Hepatic stellate cell (primary cell): ENCODE data around the gene EXOC6B.
"Not testable (repeated sequence)": the region's sequence is repeated elsewhere in the genome, so short reads cannot be mapped to it uniquely, and the experiment has no call there.

Experiments used
- DNase-seq: peaks from one replicate; pipeline ENCODE4 v3.0.0; 2011; ENCODE audit warnings: low spot score

EXOC6B gene

DNA sequence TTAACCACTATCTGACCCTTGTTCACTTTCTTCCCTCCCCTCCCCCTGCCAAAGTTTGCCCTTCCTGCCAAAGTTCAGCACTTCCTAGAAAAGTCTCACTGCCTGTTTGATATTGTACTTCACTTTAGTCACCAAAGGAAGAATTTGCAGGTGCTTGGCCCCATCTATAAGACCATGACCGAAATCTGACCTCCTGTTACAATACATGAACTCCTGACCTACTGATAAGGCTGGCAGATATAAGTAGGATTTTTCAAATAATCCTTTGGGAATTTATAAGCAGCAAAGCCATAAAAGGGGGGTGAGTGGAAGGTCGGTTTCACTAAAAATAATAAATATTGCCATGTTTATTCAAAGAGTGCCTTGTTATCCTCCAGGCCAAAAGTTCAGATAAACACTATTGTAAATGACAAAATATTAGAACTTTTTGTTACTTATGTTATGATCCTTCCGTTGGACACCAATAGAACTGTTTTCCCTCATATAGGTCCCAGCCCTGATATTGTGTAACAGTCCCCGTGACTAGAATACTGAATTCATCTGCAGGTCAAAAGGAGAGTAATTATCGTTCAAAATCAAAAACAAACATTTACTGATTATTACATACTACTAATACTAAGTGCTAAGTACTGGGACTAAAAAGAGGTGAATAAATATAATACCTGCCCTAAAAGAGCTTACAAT is 277.6 kb downstream of the EXOC6B start:
- DNase-seq = no peak

DNA sequence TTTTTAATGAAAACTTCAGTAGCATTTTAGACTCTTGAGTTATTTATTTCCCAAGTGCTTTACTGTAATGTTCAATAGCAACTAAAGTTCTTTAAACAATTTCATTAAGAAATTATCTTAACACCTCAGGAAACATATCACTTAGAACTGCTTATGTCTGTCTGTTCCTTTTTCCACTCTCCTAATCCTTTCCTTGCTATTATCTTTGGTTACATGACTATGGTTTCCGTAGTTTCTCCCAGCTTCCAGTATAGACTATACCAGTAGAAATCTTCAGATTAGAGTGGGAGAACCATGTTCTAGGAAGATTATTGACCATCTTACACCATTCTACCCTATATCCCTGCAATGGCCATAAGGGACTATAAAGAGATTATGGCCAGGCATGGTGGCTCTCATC is 280.0 kb downstream of the EXOC6B start:
- no peak for DNase-seq

DNA sequence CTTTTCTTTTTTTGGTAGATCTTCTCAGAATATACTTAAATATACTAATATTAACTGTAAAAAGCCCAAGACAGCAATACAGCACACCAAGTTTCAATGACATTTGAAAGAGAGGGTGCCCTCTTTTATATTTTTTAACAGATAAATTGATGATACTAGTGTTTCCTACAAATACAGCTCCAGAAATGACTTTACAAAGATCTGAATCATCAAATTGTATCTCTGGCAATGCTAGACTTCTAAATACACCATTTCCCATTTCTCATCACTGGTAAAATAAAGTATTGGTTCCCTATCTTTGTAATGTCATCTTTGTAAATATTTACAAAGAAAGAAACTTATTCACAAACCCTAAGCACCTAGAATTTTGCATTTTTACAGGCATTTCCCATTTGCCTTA is 281.3 kb downstream of the EXOC6B start:
- DNase-seq = no peak

DNA sequence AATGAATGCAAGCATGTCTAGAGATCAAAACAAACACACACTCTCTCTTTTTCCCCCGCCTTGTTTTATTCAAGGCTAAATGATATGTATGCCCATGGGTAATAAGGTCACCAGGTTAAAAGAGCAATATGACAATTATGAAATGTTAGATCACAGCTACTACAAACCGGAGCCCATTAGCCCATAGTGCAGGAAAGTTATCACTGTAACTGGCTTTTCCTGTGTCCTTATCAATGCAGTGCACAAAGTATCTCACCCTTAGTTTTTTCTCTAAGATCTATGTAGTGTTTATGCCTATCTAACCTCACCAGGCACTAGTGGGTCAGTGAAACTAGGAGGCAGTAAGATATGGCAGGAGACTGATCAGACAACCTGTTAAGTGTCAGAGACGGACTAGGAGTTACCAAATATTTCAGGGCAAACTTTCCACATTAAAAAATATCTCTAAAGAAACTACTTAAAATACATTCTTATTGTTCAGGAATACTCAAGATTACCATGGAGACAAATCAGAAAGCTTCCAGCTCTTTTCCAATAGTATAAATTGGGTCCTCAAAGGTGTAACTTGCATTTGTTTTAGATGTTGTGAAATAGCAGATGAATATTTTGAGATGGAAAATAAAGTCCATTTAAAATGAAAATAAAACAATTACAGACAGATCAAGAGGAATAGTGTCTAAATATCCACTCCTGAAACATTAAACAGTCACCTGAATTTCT is 282.2 kb downstream of the EXOC6B start:
- no peak for DNase-seq

DNA sequence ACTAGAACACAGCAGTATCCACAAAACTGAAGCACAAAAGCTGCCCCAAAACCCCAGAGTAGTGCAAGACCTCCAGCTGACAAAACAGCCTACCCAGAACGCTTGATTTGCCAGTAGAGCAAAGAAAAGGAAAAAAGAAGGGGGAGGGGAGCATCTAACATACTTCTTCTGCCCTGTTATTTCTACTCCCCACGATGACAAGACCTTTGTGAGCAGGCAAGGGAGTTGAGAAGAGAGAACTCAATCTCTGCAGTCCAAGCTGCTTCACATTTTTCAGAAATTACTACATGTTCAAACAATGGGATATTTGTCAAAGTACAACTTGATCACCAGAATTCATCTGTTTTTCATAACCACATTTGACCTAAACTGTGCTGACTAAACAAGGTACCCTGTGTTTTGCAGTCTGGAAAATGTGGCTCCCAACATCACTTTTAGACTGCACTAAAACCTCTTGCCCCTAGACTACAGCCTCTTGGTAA is 286.7 kb downstream of the EXOC6B start:
- peak; percentile 2 for DNase-seq

DNA sequence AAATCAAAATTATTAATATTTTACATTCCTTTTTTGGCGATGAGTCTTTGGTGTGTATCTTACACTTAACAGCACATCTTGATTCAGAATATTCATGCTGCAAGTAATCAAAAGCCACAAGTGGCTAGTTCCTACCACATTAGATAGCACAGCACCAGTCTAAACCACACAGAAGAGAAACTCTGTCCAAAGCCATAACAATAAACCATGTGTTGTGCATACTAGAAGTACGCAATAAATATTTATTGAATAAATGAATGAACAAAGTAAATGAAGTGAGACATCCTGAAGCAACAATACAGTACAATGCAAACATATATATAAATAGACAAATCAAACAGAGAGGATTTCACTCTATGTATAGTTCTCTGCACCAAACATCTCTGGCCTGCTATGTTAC is 287.3 kb downstream of the EXOC6B start:
- no peak for DNase-seq

DNA sequence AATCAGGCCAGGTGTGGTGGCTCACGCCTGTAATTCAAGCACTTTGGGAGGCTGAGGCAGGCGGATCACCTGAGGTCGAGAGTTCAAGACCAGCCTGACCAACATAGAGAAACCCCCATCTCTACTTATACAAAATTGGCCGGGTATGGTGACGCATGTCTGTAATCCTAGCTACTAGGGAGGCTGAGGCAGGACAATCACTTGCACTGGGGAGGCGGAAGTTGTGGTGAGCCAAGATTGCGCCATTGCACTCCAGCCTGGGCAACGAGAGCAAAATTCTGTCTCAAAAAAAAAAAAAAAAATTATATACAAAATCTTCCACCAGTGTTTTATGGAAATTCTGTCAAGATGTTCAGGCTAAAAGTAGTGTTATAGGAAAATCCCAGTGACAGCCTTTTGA is 290.2 kb downstream of the EXOC6B start:
- DNase-seq = not testable (repeated sequence)

DNA sequence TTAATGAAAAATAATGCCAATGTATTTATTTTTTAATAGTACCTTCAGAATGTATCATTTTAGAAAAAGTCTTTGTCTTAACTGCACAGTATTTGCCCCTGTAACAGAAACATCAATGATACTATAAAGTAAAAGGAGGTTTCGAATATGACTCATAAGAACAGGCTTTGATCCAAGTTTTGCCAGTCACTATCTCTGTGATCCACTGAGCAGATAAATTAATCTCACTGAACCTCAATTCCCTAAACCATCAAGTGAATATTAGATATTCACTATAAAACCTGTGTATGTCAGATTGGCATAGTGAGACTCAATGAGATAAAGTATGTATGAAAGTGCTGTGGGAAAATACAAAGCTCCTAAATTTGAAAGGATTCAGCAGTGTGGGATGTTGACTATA is 292.1 kb downstream of the EXOC6B start:
- DNase-seq = no peak

DNA sequence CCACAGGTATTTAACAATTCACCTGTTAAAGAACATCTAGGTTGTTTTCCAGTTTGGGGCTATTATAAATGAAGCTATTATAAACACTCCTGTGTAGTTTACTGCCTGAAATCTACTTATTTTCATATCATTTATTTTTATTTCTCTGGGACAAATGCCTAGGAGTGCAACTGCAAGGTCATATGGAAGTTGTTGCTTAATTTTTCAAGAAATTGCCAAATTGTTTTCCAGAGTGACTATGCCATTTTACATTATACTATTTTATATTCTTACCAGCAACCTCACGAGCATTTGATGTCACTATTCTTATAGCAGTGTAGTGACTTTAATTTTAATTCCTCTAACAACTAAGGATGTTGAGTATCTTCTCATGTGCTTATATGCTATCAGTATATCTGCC is 298.4 kb downstream of the EXOC6B start:
- no peak for DNase-seq

DNA sequence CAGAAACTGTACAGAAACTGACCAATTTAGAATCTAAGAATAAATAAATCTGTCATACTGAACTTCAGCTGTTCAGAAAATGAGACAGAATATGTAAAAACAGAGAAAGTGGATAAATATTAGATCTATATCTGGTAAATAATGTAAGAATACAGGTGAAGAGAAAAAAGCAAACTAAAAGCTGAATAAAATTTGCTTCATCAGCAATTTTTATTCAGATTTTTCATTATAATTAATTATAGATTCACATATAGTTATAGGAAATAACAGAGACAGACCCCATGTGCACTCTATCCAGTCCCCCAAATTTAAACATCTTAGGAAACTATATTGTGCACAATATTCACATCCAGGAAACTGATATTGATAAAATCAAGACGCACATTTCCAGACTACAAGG is 299.2 kb downstream of the EXOC6B start:
- DNase-seq = no peak

DNA sequence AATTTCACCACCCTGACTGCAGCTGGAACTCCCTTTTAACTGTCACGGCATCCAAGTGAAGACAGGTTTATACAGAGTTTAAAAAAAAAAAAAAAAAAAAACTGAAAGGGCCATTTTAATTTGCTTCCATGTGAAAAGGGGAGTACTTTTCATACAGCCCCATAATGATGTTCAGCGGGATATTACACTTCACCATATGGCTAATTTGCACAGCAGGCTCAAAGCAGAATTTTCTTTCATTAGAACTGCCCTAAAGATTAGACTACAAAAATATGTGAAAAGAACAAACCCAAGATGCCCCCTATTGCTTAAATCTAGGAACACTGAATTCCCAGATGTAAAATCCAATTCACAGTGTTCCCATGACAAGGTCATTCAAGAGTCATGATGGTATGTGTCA is 301.8 kb downstream of the EXOC6B start:
- DNase-seq = no peak

DNA sequence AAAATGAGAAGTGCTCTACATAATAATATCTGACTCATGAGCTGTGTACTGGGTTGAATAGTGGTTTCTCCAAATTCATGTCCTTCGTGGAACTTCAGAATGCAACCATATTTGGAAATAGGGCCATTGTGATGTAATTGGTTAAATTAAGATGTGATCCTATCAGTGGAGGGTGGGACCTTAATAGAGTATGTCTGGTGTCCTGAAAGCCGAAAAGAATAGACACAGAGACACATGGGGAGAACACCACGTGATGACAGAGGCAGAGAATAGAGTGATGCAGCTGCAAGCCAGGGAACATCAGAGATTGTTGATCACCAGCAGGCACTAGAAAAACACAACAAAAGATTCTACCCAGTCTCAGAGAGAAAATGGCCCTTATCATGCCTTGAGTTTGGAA is 310.1 kb downstream of the EXOC6B start:
- no peak for DNase-seq

DNA sequence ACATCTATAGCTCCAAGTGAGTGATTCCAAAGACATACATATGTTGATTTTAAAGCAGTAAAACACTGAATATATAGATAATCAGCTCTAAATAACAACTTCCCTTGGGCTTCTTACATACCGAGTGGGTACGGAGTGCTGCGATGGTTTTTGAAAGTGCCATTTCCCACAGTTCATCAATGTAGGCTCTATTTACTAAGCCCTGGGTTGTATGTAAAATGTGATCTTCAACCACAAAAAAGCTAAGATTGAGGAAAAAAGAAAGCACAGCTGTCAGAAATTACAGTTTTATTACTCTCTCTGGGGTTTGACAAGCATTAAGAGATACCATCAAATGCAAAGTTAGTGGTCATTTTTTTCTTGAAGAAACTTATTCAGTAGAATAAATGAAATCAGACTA is 312.8 kb downstream of the EXOC6B start:
- no peak for DNase-seq

DNA sequence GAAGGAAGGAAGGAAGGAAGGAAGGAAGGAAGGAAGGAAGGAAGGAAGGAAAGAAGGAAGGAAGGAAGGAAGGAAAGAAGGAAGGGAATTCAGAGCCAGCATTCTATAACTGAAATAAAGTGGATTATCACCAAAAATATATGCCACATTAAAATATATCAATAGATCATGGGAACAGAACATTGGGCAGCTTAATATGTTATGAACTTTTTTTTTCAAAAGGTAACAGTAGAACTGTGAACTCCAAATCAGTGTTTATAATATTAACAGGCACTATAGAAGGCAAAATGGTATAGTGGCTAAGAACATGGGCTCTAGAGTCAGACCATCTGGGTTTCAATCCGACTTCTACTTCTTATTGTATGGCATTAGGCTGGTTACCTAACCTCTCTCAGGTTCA is 313.5 kb downstream of the EXOC6B start:
- no peak for DNase-seq

DNA sequence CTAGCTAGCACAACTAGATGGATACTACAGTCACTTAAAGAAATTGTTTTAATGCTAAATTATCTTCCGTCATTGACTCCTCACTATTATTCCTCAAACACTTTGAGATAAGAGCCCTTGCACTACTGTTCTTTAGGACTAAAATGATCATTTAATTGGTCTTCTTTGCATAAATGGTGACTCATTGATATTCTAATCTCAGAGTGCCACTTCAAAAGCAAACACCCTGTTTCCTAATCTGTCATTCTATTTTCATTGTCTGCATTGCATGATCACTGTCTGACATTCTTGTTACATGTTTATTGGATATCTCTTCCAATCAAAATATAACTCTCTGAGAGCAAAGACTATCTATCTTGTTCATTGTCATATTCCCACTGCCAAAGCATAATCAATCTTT is 313.9 kb downstream of the EXOC6B start:
- DNase-seq = no peak

DNA sequence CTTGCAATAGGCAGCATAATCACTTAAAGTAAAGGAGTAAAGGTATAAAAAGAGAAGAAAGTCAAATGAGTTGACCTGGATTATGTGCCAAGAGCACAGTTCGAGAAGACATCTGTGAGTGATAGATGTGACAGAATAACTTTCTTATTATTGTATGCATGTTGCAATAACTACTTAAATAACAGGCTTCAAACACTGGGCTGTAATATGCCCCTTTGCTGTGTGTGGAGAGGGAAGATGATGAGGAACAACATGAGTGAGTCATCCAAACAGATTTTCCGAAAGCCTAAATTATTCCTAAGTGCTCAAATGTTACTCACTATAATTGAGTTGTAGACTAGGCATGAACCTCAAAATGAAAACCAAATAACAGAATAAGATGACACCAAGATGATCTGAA is 328.1 kb downstream of the EXOC6B start:
- no peak for DNase-seq

DNA sequence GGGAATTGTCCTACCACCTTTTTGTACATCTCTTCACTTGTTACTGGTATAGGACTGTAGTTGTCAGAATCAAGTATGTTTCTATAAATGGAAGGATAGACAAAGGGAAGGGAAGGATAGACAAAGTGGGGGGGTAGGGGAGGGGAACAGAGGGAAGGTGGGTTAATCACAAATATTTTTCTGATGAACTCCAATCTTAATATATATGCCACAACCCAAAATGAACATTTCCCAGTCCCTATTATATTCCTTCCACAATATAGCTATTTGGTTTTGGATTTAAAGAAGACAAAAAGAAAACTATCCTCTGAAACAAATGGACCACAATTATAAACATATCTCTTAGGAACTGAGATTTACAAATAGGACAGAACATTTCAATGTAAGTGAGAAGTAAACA is 329.4 kb downstream of the EXOC6B start:
- DNase-seq = no peak

DNA sequence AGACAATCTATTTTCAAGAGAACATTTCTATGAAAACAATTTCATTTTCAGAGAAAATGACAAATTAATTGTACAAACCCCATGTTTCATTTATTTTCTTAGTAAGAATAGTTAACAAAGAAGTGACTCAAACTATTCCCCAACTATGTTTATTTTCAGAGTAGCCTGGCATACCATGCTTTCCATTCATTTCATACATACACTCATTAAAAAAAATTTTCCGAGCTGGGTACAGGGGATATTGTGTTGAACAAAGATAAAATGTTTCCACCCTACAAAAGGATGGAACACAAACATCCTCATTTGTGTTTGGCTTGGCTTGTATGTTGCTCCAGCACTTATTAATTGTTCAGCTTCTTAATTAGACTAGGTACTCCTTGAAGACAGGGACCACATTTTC is 331.4 kb downstream of the EXOC6B start:
- no peak for DNase-seq

DNA sequence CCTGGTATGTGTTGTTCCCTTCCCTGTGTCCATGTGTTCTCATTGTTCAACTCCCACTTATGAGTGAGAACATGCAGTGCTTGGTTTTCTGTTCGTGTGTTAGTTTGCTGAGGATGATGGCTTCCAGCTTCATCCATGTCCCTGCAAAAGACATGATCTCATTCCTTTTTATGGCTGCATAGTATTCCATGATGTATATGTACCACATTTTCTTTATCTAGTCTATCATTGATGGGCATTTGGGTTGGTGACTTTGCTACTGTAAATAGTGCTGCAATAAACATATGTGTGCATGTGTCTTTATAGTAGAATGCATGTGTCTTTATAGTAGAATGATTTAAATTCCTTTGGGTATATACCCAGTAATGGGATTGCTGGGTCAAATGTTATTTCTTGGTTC is 341.2 kb downstream of the EXOC6B start:
- not testable (repeated sequence) for DNase-seq

DNA sequence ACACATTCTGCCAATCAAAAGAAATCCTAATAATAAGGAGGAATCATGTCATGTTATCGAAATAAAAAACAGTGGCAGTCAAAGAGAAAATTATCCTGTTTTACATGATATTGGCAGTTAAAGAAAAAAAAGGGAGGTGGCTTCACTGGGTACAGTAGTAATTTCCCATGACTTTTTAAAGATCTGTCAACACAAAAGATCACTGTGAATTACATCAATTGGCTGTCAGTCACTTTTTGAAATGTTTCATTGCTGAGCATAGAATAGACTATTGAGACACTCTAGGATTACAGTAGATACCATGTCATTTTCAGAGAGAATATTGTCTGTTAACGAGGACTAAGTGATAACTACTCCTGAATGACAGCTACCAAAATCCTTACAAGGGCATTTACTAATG is 342.5 kb downstream of the EXOC6B start:
- no peak for DNase-seq

DNA sequence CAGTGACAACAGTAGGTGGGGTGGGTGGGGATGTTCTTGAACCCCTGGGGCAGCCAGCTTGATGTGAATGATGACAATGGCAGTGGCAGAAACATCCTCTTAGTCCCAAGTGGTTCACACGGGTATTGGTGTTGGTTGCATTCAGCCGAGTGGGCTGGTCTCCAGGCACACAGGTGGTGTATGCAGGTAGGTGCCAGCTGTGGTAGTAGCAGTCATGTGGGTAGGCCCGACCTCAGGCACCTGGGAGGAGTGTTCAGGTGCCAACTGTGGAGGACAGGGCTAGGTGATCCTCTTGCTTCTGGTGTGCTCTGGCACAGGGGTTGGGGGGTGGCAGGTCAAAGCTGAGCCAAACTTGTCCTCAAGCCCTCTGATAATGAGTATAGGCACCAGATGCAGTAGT is 350.6 kb downstream of the EXOC6B start:
- DNase-seq = no peak

DNA sequence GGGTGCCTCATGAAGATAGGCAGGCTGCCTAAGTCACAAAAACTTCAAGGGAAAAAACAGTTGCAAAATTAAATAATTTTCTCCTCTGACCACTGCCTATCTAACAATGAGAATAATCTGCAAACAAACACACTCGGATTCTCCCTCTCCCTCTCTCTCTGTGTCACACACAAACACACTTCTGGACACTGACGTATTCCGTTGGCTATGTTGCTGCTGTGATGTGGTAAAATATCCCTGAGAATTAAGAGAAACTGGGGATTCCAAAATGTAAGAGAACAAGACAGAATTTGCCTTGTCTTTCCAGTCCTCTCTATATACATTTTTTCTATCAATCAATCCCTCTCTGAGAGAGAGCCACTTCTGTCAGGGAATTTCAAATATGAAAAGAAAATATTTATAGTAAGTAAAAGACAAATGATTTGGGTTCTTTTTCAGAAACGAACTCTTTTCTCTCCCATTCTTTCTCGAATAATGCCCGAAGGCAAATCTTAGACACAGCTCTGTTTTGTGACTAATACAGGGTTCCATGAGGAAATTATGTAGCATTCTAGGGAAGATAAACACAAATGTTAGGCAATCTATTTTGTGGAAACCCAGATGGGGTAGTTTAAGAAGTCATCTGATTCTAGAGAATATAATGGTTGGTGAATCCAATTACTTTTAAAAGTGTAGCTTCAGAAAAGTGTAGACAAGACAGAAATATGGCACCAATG is 367.9 kb downstream of the EXOC6B start:
- no peak for DNase-seq

DNA sequence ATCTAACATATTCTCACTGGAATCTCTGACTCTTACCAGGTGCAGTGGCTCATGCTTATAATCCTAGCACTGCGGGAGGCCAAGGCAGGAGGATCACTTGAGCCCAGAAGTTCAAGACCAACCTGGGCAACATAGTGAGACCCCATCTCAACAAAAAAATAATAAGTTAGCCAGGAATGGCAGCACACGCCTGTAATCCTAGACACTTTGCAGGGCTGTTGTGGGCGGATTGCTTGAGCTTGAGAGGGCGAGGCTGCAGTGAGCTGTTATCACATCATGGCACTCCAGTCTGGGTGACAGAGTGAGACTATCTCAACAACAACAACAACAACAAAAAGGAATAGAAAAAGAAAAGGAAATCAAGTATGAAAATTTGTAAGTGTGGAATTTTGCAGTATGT is 371.6 kb downstream of the EXOC6B start:
- no peak for DNase-seq
